H1 (cell line): ENCODE results near the gene SMIM32. TPM values are rescaled to one million over a fixed set of nuclear protein-coding genes. Genes with fewer than 3 reads are reported as not detected.

Experiments
- MAX ChIP-seq: IDR thresholded peaks from 2 replicates; pipeline ENCODE4 v1.6.1; 2012; ENCODE audit warnings: inconsistent platforms
- polyA plus RNA-seq, 7 experiments: library from polyadenylated mRNA; depleted of rRNA in 3 of 7; stranded (reverse) in 5 of 7; unstranded in 2 of 7; fragments of >200 nt in 5 of 7; fragments of 200-250 nt in 2 of 7; gene quantifications; 1 replicate in 5 of 7; 2 replicates in 1 of 7; 4 replicates in 1 of 7; pipeline versions ENCODE4 v1.2.1 to v1.2.3, GENCODE V29; 2011 to 2013; ENCODE audit warnings: missing spikeins in 2 of 7, mixed read lengths in 2 of 7
- total RNA-seq: library from RNA; stranded (reverse); fragmentation: NEBNext Ultra II Directional; extraction: Animal tissue kit (Norgen Biotek cat#: 25700); gene quantifications from 2 replicates; pipeline ENCODE4 v1.2.1, GENCODE V29; 2021
- TF ChIP-seq, protein P1 (sequence below): IDR thresholded peaks from 2 replicates; pipeline ENCODE4 v1.6.1; 2012; ENCODE audit warnings: inconsistent platforms

The SMIM32 gene
- total and polyA plus RNA-seq, 2 of the 8 experiments (the other 6 are each of a cell fraction or from before 2014, with no cell fraction given) = 0.09 to 0.22 TPM

GRCh38 chr5:136208916-136209315 is 16.0 kb upstream of the SMIM32 start (continued):
- TF ChIP-seq, protein P1, sequence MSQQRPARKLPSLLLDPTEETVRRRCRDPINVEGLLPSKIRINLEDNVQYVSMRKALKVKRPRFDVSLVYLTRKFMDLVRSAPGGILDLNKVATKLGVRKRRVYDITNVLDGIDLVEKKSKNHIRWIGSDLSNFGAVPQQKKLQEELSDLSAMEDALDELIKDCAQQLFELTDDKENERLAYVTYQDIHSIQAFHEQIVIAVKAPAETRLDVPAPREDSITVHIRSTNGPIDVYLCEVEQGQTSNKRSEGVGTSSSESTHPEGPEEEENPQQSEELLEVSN = no peak
- no peak for TF ChIP-seq MAX
